Activated CD8-positive, alpha-beta T cell treated with anti-CD3 and anti-CD28 coated beads for 36 hours (primary cell): ENCODE data around the gene TMEM54. TPM values are rescaled to one million over a fixed set of nuclear protein-coding genes. Genes with fewer than 3 reads are reported as not detected.

Source experiments
- ATAC-seq: fragments of 200-7000 bp; cut with Tn5 transposase; one replicate; pipeline ENCODE4 v1.10.0; 2021; ENCODE audit warnings: mild to moderate bottlenecking, moderate library complexity
- CTCF ChIA-PET: fragments of 350-600 bp; sonication (Branson Sonifier 250); formaldehyde crosslinking; loops from one replicate; lab custom pipeline; 2021; ENCODE audit warnings: antibody characterized with exemption; lab: Charles Lee
- POLR2A ChIA-PET: fragments of 350-600 bp; sonication (Branson Sonifier 250); formaldehyde crosslinking; loops from one replicate; lab custom pipeline; 2021; ENCODE audit warnings: antibody characterized with exemption; lab: Charles Lee
- DNase-seq: peaks from one replicate; pipeline ENCODE4 v3.0.0-alpha.2; 2020
- H3K27ac Mint-ChIP-seq: one replicate; pipeline ENCODE4 v1.8.0; 2021; ENCODE audit warnings: mild to moderate bottlenecking, mixed read lengths
- H3K27me3 Mint-ChIP-seq: one replicate; pipeline ENCODE4 v1.8.0; 2021; ENCODE audit warnings: mixed read lengths
- H3K36me3 Mint-ChIP-seq: one replicate; pipeline ENCODE4 v1.8.0; 2021; ENCODE audit warnings: low read depth, mixed read lengths
- H3K4me1 Mint-ChIP-seq: one replicate; pipeline ENCODE4 v1.8.0; 2021; ENCODE audit warnings: low read depth, mixed read lengths
- H3K4me3 Mint-ChIP-seq: one replicate; pipeline ENCODE4 v1.8.0; 2021; ENCODE audit warnings: mild to moderate bottlenecking, moderate library complexity, mixed read lengths
- H3K9me3 Mint-ChIP-seq: one replicate; pipeline ENCODE4 v1.8.0; 2021; ENCODE audit warnings: mixed read lengths
- intact Hi-C: fragments of 100-400 bp; cut with micrococcal nuclease; formaldehyde crosslinking; loops from one replicate; pipeline ENCODE4 v1.10.0; 2022
- total RNA-seq, 2 experiments: library from RNA; stranded (reverse); gene quantifications; one replicate each; pipeline ENCODE4 v1.2.3, GENCODE V29; 2021
- TF ChIP-seq, protein P1 (sequence below): fragments of 200-600 bp; IDR thresholded peaks from one replicate; pipeline ENCODE4 v1.8.0; 2022; ENCODE audit warnings: antibody characterized with exemption, mild to moderate bottlenecking

TMEM54 gene
- total RNA-seq, 2 experiments from 2014 or later = 1.3 to 1.9 TPM

DNA sequence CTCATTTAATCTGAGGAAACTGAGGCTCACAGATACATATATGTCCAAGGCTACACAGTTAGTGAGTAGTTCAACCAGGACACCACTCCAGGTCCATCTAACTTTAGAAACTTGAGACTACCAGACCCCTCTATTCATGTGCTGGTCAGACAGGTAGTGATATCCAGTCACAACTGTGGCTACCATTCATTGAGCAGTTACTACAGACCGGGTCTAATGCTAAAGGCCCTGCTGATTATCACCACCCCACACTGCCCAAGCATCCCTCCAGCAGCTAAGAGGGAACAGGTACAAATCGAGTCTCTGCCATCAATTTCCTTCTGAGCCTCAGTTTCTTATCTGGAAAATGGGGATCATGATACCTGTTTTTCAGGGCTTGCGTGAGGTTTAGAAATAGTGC, 9.6 kb downstream of the TMEM54 start:
- Mint-ChIP-seq H3K27me3 (peaks cover 55% of the 10 kb centered on the region), H3K36me3 (no peaks in the 10 kb centered on the region), H3K27ac (no peak overlapping the region), H3K4me1 (peaks cover 5% of the 10 kb centered on the region), H3K9me3 (no peaks in the 10 kb centered on the region), H3K4me3 (no peak overlapping the region)
- intact Hi-C loops = no loop called here
- ATAC-seq (no peak), DNase-seq (no peak)
- CTCF ChIA-PET = interaction anchor here (0.6 to 5.0 kb wide), 16 partner anchors 7 to 497 kb away, joined by 3 to 31 read pairs (median 6); partner anchors contain the start of gene BSDC1
- TF ChIP-seq, protein P1, sequence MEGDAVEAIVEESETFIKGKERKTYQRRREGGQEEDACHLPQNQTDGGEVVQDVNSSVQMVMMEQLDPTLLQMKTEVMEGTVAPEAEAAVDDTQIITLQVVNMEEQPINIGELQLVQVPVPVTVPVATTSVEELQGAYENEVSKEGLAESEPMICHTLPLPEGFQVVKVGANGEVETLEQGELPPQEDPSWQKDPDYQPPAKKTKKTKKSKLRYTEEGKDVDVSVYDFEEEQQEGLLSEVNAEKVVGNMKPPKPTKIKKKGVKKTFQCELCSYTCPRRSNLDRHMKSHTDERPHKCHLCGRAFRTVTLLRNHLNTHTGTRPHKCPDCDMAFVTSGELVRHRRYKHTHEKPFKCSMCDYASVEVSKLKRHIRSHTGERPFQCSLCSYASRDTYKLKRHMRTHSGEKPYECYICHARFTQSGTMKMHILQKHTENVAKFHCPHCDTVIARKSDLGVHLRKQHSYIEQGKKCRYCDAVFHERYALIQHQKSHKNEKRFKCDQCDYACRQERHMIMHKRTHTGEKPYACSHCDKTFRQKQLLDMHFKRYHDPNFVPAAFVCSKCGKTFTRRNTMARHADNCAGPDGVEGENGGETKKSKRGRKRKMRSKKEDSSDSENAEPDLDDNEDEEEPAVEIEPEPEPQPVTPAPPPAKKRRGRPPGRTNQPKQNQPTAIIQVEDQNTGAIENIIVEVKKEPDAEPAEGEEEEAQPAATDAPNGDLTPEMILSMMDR = no peak
- POLR2A ChIA-PET = no interaction called here

DNA sequence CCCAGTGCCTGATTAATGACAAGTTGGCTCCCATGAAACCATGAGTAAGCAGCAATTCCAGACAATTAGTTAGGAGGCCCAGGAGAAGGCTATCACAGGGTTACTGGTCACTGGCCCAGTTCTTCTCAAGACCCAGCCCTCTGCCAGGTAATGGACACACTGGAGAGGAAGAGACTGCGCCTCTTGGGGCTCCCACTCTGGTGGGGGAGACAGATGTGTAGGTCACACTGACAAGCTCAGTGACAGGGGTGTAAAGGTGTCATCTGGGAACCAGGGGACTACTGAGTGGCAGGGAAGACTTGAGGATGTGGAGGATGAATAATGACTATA, 10.0 kb downstream of the TMEM54 start:
- Mint-ChIP-seq H3K9me3 (no peaks in the 10 kb centered on the region), H3K27me3 (peaks cover 52% of the 10 kb centered on the region), H3K4me1 (peaks cover 5% of the 10 kb centered on the region), H3K4me3 (no peak overlapping the region), H3K36me3 (no peaks in the 10 kb centered on the region), H3K27ac (no peak overlapping the region)
- no peak for DNase-seq
- ChIA-PET POLR2A (no interaction called here), CTCF (interaction anchor here (0.6 to 5.0 kb wide), 6 partner anchors 15 to 497 kb away, joined by 3 to 31 read pairs (median 7); partner anchors contain the start of gene BSDC1)
- no peak for ATAC-seq
- TF ChIP-seq, protein P1 = no peak
- intact Hi-C loops = no loop called here

DNA sequence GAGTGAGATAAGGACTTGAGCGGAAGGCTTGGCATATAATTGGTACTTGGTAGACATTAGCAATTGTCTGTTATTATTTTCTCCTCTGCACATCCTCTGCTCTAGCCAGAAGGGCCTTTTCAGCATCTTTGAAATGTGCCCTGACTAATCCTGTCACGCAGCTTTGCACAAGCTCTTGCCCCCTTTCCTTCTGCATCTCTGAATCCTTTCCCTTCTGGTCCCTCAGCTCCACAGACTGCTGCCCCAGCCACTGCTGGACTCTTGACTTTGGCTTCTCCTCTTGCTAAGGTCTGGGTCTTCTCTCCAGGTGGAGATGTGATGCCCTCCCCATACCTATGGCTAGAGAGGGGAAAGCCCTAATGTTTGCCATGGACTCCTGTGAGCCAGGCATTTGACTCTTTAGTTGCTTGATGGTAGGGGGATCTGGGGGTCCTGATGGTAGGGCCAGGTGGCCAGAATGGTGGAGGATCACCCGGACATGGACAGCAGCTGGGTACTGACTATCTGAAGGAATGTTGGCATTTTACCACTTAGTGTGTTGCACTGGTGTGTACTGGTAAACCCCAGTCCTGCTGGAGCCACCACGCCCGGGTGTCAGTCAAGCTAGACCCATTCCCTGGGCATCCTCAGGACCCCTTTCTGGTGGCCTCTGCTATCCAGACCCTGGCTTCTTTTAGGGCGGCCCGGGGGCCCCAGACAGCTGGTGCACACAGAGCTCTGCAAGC, 10.5 kb downstream of the TMEM54 start:
- intact Hi-C loops = no loop called here
- peaks cover 5% of the 10 kb centered on the region for H3K4me1 Mint-ChIP-seq
- H3K9me3 Mint-ChIP-seq = no peaks in the 10 kb centered on the region
- POLR2A ChIA-PET = no interaction called here
- ATAC-seq = no peak
- peaks cover 51% of the 10 kb centered on the region for H3K27me3 Mint-ChIP-seq
- CTCF ChIA-PET = interaction anchor here (0.6 to 5.0 kb wide), 3 partner anchors 14 to 61 kb away, joined by 3 to 31 read pairs (median 8); no protein-coding TSS in a partner anchor
- TF ChIP-seq, protein P1 = no peak
- no peaks in the 10 kb centered on the region for H3K36me3 Mint-ChIP-seq
- no peak overlapping the region for H3K27ac Mint-ChIP-seq
- no peak for DNase-seq
- H3K4me3 Mint-ChIP-seq = no peak overlapping the region

DNA sequence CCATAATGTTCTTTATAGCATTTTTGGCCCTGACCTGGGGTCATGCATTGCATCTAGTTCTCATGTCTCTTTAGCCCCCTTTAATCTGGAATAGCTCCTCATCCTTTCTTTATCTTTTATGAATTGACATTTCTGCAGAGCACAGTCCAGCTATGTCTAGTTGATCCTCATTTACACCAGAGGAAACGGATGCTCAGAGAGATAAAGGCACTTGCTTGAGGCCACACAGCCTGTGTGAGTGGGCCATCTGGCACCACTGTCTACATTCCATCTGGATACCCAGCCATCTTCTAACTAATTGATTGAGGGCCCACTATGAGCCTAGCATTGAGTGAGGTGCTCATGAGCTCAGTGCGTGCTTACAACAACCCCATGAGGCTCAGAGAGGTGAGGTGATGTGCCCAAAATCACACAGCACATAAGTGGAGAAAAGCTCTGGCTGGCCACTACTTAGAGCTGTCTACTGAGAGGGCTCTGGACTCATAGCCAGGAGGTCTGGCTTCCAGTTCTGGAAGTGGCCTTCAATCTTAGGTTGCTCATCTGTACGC, 11.4 kb downstream of the TMEM54 start:
- POLR2A ChIA-PET = no interaction called here
- DNase-seq = no peak
- H3K27ac Mint-ChIP-seq = no peak overlapping the region
- no peak overlapping the region for H3K4me3 Mint-ChIP-seq
- ATAC-seq = no peak
- TF ChIP-seq, protein P1 = no peak
- CTCF ChIA-PET = interaction anchor here (0.8 to 5.0 kb wide), 2 partner anchors 14 to 167 kb away, joined by 3 to 31 read pairs; no protein-coding TSS in a partner anchor
- no peaks in the 10 kb centered on the region for H3K36me3 Mint-ChIP-seq
- no peaks in the 10 kb centered on the region for H3K9me3 Mint-ChIP-seq
- peaks cover 5% of the 10 kb centered on the region for H3K4me1 Mint-ChIP-seq
- peaks cover 58% of the 10 kb centered on the region for H3K27me3 Mint-ChIP-seq
- intact Hi-C loops = no loop called here
